ENCODE results near the gene HELZ. TPM values are rescaled to one million over a fixed set of nuclear protein-coding genes. Genes with fewer than 3 reads are reported as not detected.

Gene HELZ
- total RNA-seq, 1 experiment from 2014 or later = 40.5 TPM

DNA sequence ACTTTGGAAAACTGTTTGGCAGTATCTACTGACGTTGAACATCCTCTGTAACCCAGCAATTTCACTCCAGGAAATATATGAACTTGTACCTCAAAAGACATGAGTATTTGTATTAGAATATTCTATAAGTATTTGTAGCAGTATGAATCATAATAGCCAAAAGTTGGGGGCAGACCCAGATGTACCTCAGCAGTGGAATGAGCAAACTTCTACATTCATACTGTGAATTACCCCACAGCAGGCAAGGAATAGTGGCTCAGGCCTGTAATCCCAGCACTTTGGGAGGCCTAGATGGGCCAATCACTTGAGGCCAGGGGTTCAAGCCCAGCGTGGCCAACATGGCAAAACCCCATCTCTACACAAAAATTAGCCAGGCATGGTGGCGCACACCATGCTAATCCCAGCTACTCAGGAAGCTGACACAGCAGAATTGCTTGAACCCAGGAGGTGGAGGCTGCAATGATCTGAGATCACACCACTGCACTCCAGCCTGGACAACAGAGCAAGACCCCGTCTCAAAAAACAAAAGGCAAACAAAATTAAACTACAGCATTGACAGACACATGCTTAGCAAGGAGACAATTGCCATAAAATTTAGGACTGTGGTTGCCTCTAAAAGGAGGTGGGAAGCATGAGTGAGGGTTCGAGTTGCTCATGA, 11.2 kb upstream of the HELZ start:
- no peak overlapping the region for H3K4me3 ChIP-seq (replicated peaks in 1 of 2; ENCODE audit: low read depth in 1 of 2, low read length in 2 of 2)
- H3K27me3 ChIP-seq (ENCODE audit: insufficient read depth, low read length) = no peaks in the 10 kb centered on the region
- no peaks in the 10 kb centered on the region for H3K9me2 ChIP-seq (ENCODE audit: insufficient read depth)
- ATAC-seq (no peak), DNase-seq (ENCODE audit: low read depth, low spot score) (no peak)
- H3K27ac ChIP-seq (ENCODE audit: low read depth, low read length) = no peak overlapping the region
- H3K36me3 ChIP-seq (ENCODE audit: control insufficient read depth in 1 of 2, insufficient read depth in 2 of 2, low read length in 2 of 2) = no peaks in the 10 kb centered on the region
- H3K9me3 ChIP-seq (ENCODE audit: control insufficient read depth in 1 of 2, insufficient read depth in 1 of 2, low read depth in 1 of 2, low read length in 2 of 2) = no peaks in the 10 kb centered on the region
- ChIA-PET POLR2A (no interaction called here), RAD21 (ENCODE audit: low non-redundant PET in 1 of 2, low total read pairs in 2 of 2, uncharacterized antibody in 2 of 2, unreplicated experiment in 2 of 2) (no interaction called here), CTCF (no interaction called here)
- no TSS peak for BruUV-seq (replicated peaks)
- H4K20me1 ChIP-seq (ENCODE audit: insufficient read depth) = no peaks in the 10 kb centered on the region
- no peaks in the 10 kb centered on the region for H3K4me1 ChIP-seq (ENCODE audit: control insufficient read depth in 1 of 2, insufficient read depth in 2 of 2, low read length in 2 of 2)
- H3K79me2 ChIP-seq (ENCODE audit: insufficient read depth, low read length) = no peaks in the 10 kb centered on the region
- H2AFZ ChIP-seq (ENCODE audit: low read depth, low read length, poor library complexity, severe bottlenecking) = no peak overlapping the region
- no peak overlapping the region for H3K4me2 ChIP-seq (ENCODE audit: low read length)
- TF ChIP-seq, protein P1, sequence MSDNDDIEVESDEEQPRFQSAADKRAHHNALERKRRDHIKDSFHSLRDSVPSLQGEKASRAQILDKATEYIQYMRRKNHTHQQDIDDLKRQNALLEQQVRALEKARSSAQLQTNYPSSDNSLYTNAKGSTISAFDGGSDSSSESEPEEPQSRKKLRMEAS (IDR thresholded peaks at IDR 0.05) = no peak
- TF ChIP-seq ZNF274 (IDR thresholded peaks at IDR 0.05; ENCODE audit: low read depth, low read length) (no peak), ELF1 (IDR thresholded peaks at IDR 0.05; ENCODE audit: borderline replicate concordance, low read depth) (no peak), FOSL1 (IDR thresholded peaks at IDR 0.05; ENCODE audit: low read depth) (no peak), JUND (IDR thresholded peaks at IDR 0.05) (no peak), RAD21 (IDR thresholded peaks at IDR 0.05; ENCODE audit: low read depth) (no peak), CBX3 (IDR thresholded peaks at IDR 0.05; ENCODE audit: low read depth) (no peak), TCF7L2 (IDR thresholded peaks at IDR 0.05; ENCODE audit: borderline replicate concordance, extremely low read depth, insufficient read depth, insufficient read length) (no peak), YY1 (IDR thresholded peaks at IDR 0.05; ENCODE audit: extremely low read depth, insufficient replicate concordance, low read depth, low read length) (no peak)
- TF ChIP-seq, protein P2, sequence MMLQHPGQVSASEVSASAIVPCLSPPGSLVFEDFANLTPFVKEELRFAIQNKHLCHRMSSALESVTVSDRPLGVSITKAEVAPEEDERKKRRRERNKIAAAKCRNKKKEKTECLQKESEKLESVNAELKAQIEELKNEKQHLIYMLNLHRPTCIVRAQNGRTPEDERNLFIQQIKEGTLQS (IDR thresholded peaks at IDR 0.05) = no peak
- intact Hi-C loops (cut with micrococcal nuclease) = no loop called here
- H3K9ac ChIP-seq (ENCODE audit: low read length) = no peak overlapping the region

DNA sequence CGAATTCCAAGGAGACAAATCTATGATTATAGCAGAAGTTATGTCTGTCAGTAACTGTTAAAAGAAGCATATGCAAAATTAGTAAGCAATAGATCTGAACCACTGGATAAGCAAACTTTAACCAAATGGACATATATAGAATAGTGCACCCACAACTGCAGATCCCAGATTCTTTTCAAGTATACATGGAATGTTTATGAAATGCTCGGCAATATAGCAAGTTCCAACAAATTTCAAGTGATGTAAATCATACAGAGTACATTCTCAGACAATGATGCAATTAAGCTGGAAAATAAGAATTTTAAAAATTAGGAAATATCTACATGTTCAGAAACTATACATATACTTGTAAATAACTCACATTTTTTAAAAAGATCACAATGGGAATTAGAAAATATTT, 8.4 kb upstream of the HELZ start:
- no peaks in the 10 kb centered on the region for H3K4me1 ChIP-seq (ENCODE audit: control insufficient read depth in 1 of 2, insufficient read depth in 2 of 2, low read length in 2 of 2)
- H3K4me2 ChIP-seq (ENCODE audit: low read length) = no peak overlapping the region
- no peak overlapping the region for H3K27ac ChIP-seq (ENCODE audit: low read depth, low read length)
- no TSS peak for BruUV-seq (replicated peaks)
- no peaks in the 10 kb centered on the region for H3K36me3 ChIP-seq (ENCODE audit: control insufficient read depth in 1 of 2, insufficient read depth in 2 of 2, low read length in 2 of 2)
- intact Hi-C loops (cut with micrococcal nuclease) = no loop called here
- ChIA-PET POLR2A (no interaction called here), RAD21 (ENCODE audit: low non-redundant PET in 1 of 2, low total read pairs in 2 of 2, uncharacterized antibody in 2 of 2, unreplicated experiment in 2 of 2) (no interaction called here), CTCF (no interaction called here)
- no peaks in the 10 kb centered on the region for H3K9me3 ChIP-seq (ENCODE audit: control insufficient read depth in 1 of 2, insufficient read depth in 1 of 2, low read depth in 1 of 2, low read length in 2 of 2)
- H3K27me3 ChIP-seq (ENCODE audit: insufficient read depth, low read length) = no peaks in the 10 kb centered on the region
- TF ChIP-seq, protein P1 (IDR thresholded peaks at IDR 0.05) = no peak
- no peak for TF ChIP-seq CBX3 (IDR thresholded peaks at IDR 0.05; ENCODE audit: low read depth)
- TF ChIP-seq EGR1 (IDR thresholded peaks at IDR 0.05; ENCODE audit: low read depth) = no peak
- no peak for TF ChIP-seq EZH2phosphoT487 (IDR thresholded peaks at IDR 0.05; ENCODE audit: borderline replicate concordance)
- TF ChIP-seq ELF1 (IDR thresholded peaks at IDR 0.05; ENCODE audit: borderline replicate concordance, low read depth) = no peak
- no peak for TF ChIP-seq POLR2AphosphoS5 (IDR thresholded peaks at IDR 0.05; ENCODE audit: low read depth, low read length)
- no peak for TF ChIP-seq SP1 (IDR thresholded peaks at IDR 0.05; ENCODE audit: low read depth)
- no peak for TF ChIP-seq TCF7L2 (IDR thresholded peaks at IDR 0.05; ENCODE audit: borderline replicate concordance, extremely low read depth, insufficient read depth, insufficient read length)
- TF ChIP-seq RAD21 (IDR thresholded peaks at IDR 0.05; ENCODE audit: low read depth) = no peak
- TF ChIP-seq, protein P2 (IDR thresholded peaks at IDR 0.05) = no peak
- TF ChIP-seq POLR2A (IDR thresholded peaks at IDR 0.05; ENCODE audit: borderline replicate concordance, extremely low read depth, insufficient read depth, insufficient read length) = no peak
- TF ChIP-seq, protein P3, sequence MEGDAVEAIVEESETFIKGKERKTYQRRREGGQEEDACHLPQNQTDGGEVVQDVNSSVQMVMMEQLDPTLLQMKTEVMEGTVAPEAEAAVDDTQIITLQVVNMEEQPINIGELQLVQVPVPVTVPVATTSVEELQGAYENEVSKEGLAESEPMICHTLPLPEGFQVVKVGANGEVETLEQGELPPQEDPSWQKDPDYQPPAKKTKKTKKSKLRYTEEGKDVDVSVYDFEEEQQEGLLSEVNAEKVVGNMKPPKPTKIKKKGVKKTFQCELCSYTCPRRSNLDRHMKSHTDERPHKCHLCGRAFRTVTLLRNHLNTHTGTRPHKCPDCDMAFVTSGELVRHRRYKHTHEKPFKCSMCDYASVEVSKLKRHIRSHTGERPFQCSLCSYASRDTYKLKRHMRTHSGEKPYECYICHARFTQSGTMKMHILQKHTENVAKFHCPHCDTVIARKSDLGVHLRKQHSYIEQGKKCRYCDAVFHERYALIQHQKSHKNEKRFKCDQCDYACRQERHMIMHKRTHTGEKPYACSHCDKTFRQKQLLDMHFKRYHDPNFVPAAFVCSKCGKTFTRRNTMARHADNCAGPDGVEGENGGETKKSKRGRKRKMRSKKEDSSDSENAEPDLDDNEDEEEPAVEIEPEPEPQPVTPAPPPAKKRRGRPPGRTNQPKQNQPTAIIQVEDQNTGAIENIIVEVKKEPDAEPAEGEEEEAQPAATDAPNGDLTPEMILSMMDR (IDR thresholded peaks at IDR 0.05 in 2 of 3, conservative IDR thresholded peaks at IDR 0.05 in 1 of 3; ENCODE audit: borderline replicate concordance in 1 of 3, insufficient read depth in 1 of 3, low read depth in 2 of 3, low read length in 2 of 3) = no peak
- TF ChIP-seq SRF (IDR thresholded peaks at IDR 0.05; ENCODE audit: low read depth) = no peak
- no peak for TF ChIP-seq ZFX (IDR thresholded peaks at IDR 0.05)
- TF ChIP-seq FOSL1 (IDR thresholded peaks at IDR 0.05; ENCODE audit: low read depth) = no peak
- TF ChIP-seq ZNF274 (IDR thresholded peaks at IDR 0.05; ENCODE audit: low read depth, low read length) = no peak
- no peak for TF ChIP-seq YY1 (IDR thresholded peaks at IDR 0.05; ENCODE audit: extremely low read depth, insufficient replicate concordance, low read depth, low read length)
- no peak overlapping the region for H3K4me3 ChIP-seq (replicated peaks in 1 of 2; ENCODE audit: low read depth in 1 of 2, low read length in 2 of 2)
- ATAC-seq (no peak), DNase-seq (ENCODE audit: low read depth, low spot score) (no peak)
- no peaks in the 10 kb centered on the region for H4K20me1 ChIP-seq (ENCODE audit: insufficient read depth)
- no peak overlapping the region for H2AFZ ChIP-seq (ENCODE audit: low read depth, low read length, poor library complexity, severe bottlenecking)
- no peak overlapping the region for H3K9ac ChIP-seq (ENCODE audit: low read length)
- no peaks in the 10 kb centered on the region for H3K79me2 ChIP-seq (ENCODE audit: insufficient read depth, low read length)
- no peaks in the 10 kb centered on the region for H3K9me2 ChIP-seq (ENCODE audit: insufficient read depth)
